K562 (cell line): ENCODE data around the gene ALOX12B. TPM values are rescaled to one million over a fixed set of nuclear protein-coding genes. Genes with fewer than 3 reads are reported as not detected.

Source experiments
- C11orf30 ChIP-seq: fragments of 450-650 bp; IDR thresholded peaks from 2 replicates; pipeline ENCODE4 v1.6.1; 2016; ENCODE audit warnings: low read depth, mild to moderate bottlenecking
- CHD2 ChIP-seq: IDR thresholded peaks from 2 replicates; pipeline ENCODE4 v1.6.1; 2011; ENCODE audit warnings: low read depth, low read length
- ETV5 ChIP-seq: sonication (generic); formaldehyde crosslinking; IDR thresholded peaks from 2 replicates; pipeline ENCODE4 v1.4.0; 2020; ENCODE audit warnings: low read depth, mild to moderate bottlenecking, missing genetic modification reagents
- MLLT1 ChIP-seq, 2 experiments: fragments of 450-650 bp; IDR thresholded peaks; 2 replicates each; pipeline ENCODE4 v1.6.1; 2016
- NCOA6 ChIP-seq: fragments of 450-650 bp; IDR thresholded peaks from 2 replicates; pipeline ENCODE4 v1.6.1; 2017; ENCODE audit warnings: mild to moderate bottlenecking
- NFXL1 ChIP-seq: fragments of 450-650 bp; formaldehyde crosslinking; IDR thresholded peaks from 2 replicates; pipeline ENCODE4 v1.4.0; 2021; ENCODE audit warnings: mild to moderate bottlenecking
- NR2C1 ChIP-seq, 2 experiments: fragments of 450-650 bp; IDR thresholded peaks; 2 replicates each; pipeline ENCODE4 v1.6.1; 2017; ENCODE audit warnings: mild to moderate bottlenecking in 2 of 2, antibody characterized with exemption in 1 of 2, inconsistent platforms in 1 of 2, missing compliant biosample characterization in 1 of 2, missing genetic modification characterization in 1 of 2
- POLR3G ChIP-seq: IDR thresholded peaks from 2 replicates; pipeline ENCODE4 v1.6.1; 2011; ENCODE audit not compliant: insufficient read length, insufficient replicate concordance; ENCODE audit errors: extremely low read depth
- RBM22 ChIP-seq: fragments of 200-400 bp; formaldehyde crosslinking; IDR thresholded peaks from 2 replicates; pipeline ENCODE4 v1.6.1; 2018; ENCODE audit warnings: low read length, low read depth; ENCODE audit not compliant: poor library complexity, severe bottlenecking
- TAF7 ChIP-seq: fragments of 450-650 bp; IDR thresholded peaks from 2 replicates; pipeline ENCODE4 v1.6.1; 2016; ENCODE audit warnings: missing genetic modification characterization, missing compliant biosample characterization
- U2AF1 ChIP-seq: fragments of 200-400 bp; formaldehyde crosslinking; optimal IDR thresholded peaks from 2 replicates; pipeline ENCODE3; 2017; ENCODE audit warnings: mild to moderate bottlenecking, low read depth, low read length, moderate library complexity
- ZBTB5 ChIP-seq: fragments of 450-650 bp; IDR thresholded peaks from 2 replicates; pipeline ENCODE4 v1.6.1; 2017; ENCODE audit warnings: antibody characterized with exemption
- ZNF174 ChIP-seq: fragments of 250-450 bp; sonication (Bioruptor Pico); IDR thresholded peaks from 2 replicates; pipeline ENCODE4 v1.4.0; 2020; ENCODE audit warnings: mild to moderate bottlenecking
- ZNF184 ChIP-seq: sonication (generic); formaldehyde crosslinking; IDR thresholded peaks from 2 replicates; pipeline ENCODE4 v1.5.0; 2020; ENCODE audit warnings: missing genetic modification reagents
- ZNF551 ChIP-seq: fragments of 250-450 bp; sonication (Bioruptor Pico); IDR thresholded peaks from 2 replicates; pipeline ENCODE4 v1.5.0; 2021; ENCODE audit warnings: mild to moderate bottlenecking, moderate library complexity
- ZNF780A ChIP-seq: fragments of 250-450 bp; sonication (Bioruptor Pico); IDR thresholded peaks from 2 replicates; pipeline ENCODE4 v1.5.0; 2021; ENCODE audit warnings: mild to moderate bottlenecking
- polyA plus RNA-seq, 8 experiments: library from polyadenylated mRNA; depleted of rRNA in 4 of 8; stranded (reverse) in 5 of 8; unstranded in 3 of 8; fragments of >200 nt; fragmentation: Nextera tagmentation in 2 of 8; fragmentation: Illumina TruSeq in 1 of 8; extraction: Ambion mirVana in 2 of 8; extraction: Trizol in 1 of 8; gene quantifications; 2 replicates each; pipeline versions ENCODE4 v1.2.1 to v1.2.3, GENCODE V29; 2011 to 2014; ENCODE audit warnings: inconsistent platforms in 1 of 8, missing spikeins in 1 of 8
- total RNA-seq, 7 experiments: library from RNA; depleted of rRNA in 6 of 7; stranded (reverse); fragments of >200 nt in 6 of 7; fragmentation: Illumina TruSeq in 2 of 7; extraction: Trizol in 2 of 7; gene quantifications; 2 replicates each; pipeline versions ENCODE4 v1.2.1 to v1.2.3, GENCODE V29; 2011 to 2021; ENCODE audit warnings: low replicate concordance in 1 of 7
- TF ChIP-seq, protein P1 (sequence below): fragments of 250-450 bp; sonication (Bioruptor Pico); IDR thresholded peaks from 2 replicates; pipeline ENCODE4 v1.4.0; 2020; ENCODE audit warnings: mild to moderate bottlenecking, moderate library complexity, borderline replicate concordance
- TF ChIP-seq, protein P2 (sequence below), 2 experiments: fragments of 450-650 bp in 1 of 2; IDR thresholded peaks; 2 replicates each; pipeline ENCODE4 v1.6.1; 2011 to 2017; ENCODE audit warnings: low read depth in 2 of 2, antibody characterized with exemption in 1 of 2, borderline replicate concordance in 1 of 2, low read length in 1 of 2, mild to moderate bottlenecking in 1 of 2, mixed read lengths in 1 of 2; ENCODE audit not compliant: control insufficient read depth in 1 of 2

Gene ALOX12B
- total and polyA plus RNA-seq, 9 of the 15 experiments (the other 6 are each of a cell fraction or from before 2014, with no cell fraction given): not detected

GRCh38 chr17:8120520-8121406 is 33.2 kb upstream of the ALOX12B start (continued):
- TF ChIP-seq, protein P1, sequence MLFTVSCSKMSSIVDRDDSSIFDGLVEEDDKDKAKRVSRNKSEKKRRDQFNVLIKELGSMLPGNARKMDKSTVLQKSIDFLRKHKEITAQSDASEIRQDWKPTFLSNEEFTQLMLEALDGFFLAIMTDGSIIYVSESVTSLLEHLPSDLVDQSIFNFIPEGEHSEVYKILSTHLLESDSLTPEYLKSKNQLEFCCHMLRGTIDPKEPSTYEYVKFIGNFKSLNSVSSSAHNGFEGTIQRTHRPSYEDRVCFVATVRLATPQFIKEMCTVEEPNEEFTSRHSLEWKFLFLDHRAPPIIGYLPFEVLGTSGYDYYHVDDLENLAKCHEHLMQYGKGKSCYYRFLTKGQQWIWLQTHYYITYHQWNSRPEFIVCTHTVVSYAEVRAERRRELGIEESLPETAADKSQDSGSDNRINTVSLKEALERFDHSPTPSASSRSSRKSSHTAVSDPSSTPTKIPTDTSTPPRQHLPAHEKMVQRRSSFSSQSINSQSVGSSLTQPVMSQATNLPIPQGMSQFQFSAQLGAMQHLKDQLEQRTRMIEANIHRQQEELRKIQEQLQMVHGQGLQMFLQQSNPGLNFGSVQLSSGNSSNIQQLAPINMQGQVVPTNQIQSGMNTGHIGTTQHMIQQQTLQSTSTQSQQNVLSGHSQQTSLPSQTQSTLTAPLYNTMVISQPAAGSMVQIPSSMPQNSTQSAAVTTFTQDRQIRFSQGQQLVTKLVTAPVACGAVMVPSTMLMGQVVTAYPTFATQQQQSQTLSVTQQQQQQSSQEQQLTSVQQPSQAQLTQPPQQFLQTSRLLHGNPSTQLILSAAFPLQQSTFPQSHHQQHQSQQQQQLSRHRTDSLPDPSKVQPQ (CRISPR knock-in tag): no peak
- TF ChIP-seq ETV5 (CRISPR knock-in tag) (no peak; the same call in 1 of the 2 replicates), CHD2 (no peak), RBM22 (peak; percentile 42), ZNF551 (CRISPR knock-in tag) (no peak), C11orf30 (no peak), TAF7 (tag) (no peak), NR2C1 (IDR thresholded peaks at IDR 0.05) (no peak), NR2C1 (tag; IDR thresholded peaks at IDR 0.05) (no peak), NFXL1 (CRISPR knock-in tag) (no peak), U2AF1 (no peak), NCOA6 (no peak), POLR3G (peak; percentile 23), ZNF174 (CRISPR knock-in tag) (no peak), MLLT1 (IDR thresholded peaks at IDR 0.05) (no peak), ZBTB5 (peak; percentile 73), ZNF184 (CRISPR knock-in tag) (no peak), ZNF780A (CRISPR knock-in tag) (no peak)
- TF ChIP-seq, protein P2, sequence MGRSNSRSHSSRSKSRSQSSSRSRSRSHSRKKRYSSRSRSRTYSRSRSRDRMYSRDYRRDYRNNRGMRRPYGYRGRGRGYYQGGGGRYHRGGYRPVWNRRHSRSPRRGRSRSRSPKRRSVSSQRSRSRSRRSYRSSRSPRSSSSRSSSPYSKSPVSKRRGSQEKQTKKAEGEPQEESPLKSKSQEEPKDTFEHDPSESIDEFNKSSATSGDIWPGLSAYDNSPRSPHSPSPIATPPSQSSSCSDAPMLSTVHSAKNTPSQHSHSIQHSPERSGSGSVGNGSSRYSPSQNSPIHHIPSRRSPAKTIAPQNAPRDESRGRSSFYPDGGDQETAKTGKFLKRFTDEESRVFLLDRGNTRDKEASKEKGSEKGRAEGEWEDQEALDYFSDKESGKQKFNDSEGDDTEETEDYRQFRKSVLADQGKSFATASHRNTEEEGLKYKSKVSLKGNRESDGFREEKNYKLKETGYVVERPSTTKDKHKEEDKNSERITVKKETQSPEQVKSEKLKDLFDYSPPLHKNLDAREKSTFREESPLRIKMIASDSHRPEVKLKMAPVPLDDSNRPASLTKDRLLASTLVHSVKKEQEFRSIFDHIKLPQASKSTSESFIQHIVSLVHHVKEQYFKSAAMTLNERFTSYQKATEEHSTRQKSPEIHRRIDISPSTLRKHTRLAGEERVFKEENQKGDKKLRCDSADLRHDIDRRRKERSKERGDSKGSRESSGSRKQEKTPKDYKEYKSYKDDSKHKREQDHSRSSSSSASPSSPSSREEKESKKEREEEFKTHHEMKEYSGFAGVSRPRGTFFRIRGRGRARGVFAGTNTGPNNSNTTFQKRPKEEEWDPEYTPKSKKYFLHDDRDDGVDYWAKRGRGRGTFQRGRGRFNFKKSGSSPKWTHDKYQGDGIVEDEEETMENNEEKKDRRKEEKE (IDR thresholded peaks at IDR 0.05; ENCODE audit: borderline replicate concordance in 1 of 2, control insufficient read depth in 1 of 2, low read depth in 2 of 2, low read length in 1 of 2): no peak
